Measurements from ENCODE around the gene TMEM258.
A peak's percentile ranks its signal among the peaks of the same experiment; 100 is the strongest.

GRCh38 chr11:61769169-61769920 lies 23.1 kb downstream of the TMEM258 start:
- peak; percentile 47 for TF ChIP-seq CTCF (conservative IDR thresholded peaks at IDR 0.05; ENCODE audit: low read depth, low read length)
- TF ChIP-seq FOS (IDR thresholded peaks at IDR 0.05; ENCODE audit: low read depth, low read length), result no peak
- no peak for TF ChIP-seq CEBPB (IDR thresholded peaks at IDR 0.05; ENCODE audit: low read depth, low read length)
- no peak for TF ChIP-seq RFX5 (IDR thresholded peaks at IDR 0.05; ENCODE audit: low read depth, low read length)
- TF ChIP-seq USF2 (IDR thresholded peaks at IDR 0.05; ENCODE audit: low read depth, low read length), result no peak
- TF ChIP-seq MAFK (IDR thresholded peaks at IDR 0.05; ENCODE audit: low read depth, low read length), result no peak
- TF ChIP-seq POLR2A (IDR thresholded peaks at IDR 0.05; ENCODE audit: low read depth, low read length), result no peak
- no peak for TF ChIP-seq ELK1 (IDR thresholded peaks at IDR 0.05; ENCODE audit: borderline replicate concordance, low read depth, low read length)
- TF ChIP-seq CHD1 (IDR thresholded peaks at IDR 0.05; ENCODE audit: low read depth, low read length), result no peak
- no peak for TF ChIP-seq MXI1 (IDR thresholded peaks at IDR 0.05; ENCODE audit: borderline replicate concordance, low read depth, low read length)
- no peak for TF ChIP-seq NFE2L2 (IDR thresholded peaks at IDR 0.05; ENCODE audit: low read depth, low read length)
- no peak for TF ChIP-seq BHLHE40 (IDR thresholded peaks at IDR 0.05; ENCODE audit: low read depth, low read length)
- TF ChIP-seq MAZ (IDR thresholded peaks at IDR 0.05; ENCODE audit: borderline replicate concordance, low read depth, low read length), result peak; percentile 47; the same call in 1 of the 2 replicates
- no peak for TF ChIP-seq RCOR1 (IDR thresholded peaks at IDR 0.05; ENCODE audit: insufficient replicate concordance, low read length)

Measured in IMR-90 (cell line).